Mesenchymal stem cell (in vitro differentiated cells and primary cell): ENCODE results near the gene CADM1.

ENCODE experiments used
- DNase-seq: peaks from one replicate; pipeline ENCODE4 v3.0.0-alpha.2; 2013
- H2AFZ ChIP-seq: one replicate; pipeline ENCODE4 v1.6.1; 2013; ENCODE audit warnings: low read depth, mild to moderate bottlenecking, control low read depth, inconsistent platforms, low read length, moderate library complexity
- H2AK5ac ChIP-seq: 2 replicates; pipeline ENCODE4 v1.6.1; 2013; ENCODE audit warnings: low read length, moderate library complexity, mild to moderate bottlenecking, inconsistent platforms; ENCODE audit not compliant: severe bottlenecking
- H2BK120ac ChIP-seq: one replicate; pipeline ENCODE4 v1.6.1; 2013; ENCODE audit warnings: low read depth, mild to moderate bottlenecking, inconsistent platforms, low read length, moderate library complexity
- H2BK12ac ChIP-seq, 2 experiments: one replicate each; pipeline ENCODE4 v1.6.1; 2013; ENCODE audit warnings: inconsistent platforms in 2 of 2, low read length in 2 of 2, mild to moderate bottlenecking in 2 of 2, moderate library complexity in 2 of 2, control low read depth in 1 of 2
- H2BK15ac ChIP-seq: one replicate; pipeline ENCODE4 v1.6.1; 2013; ENCODE audit warnings: mild to moderate bottlenecking, low read depth, inconsistent platforms; ENCODE audit not compliant: poor library complexity, severe bottlenecking
- H2BK5ac ChIP-seq: 2 replicates; pipeline ENCODE4 v1.6.1; 2013; ENCODE audit warnings: low read depth, mild to moderate bottlenecking, low read length, control low read depth, inconsistent platforms; ENCODE audit not compliant: poor library complexity, severe bottlenecking
- H3K14ac ChIP-seq, 2 experiments: one replicate each; pipeline ENCODE4 v1.6.1; 2013; ENCODE audit warnings: inconsistent platforms in 2 of 2, low read length in 2 of 2, control low read depth in 1 of 2, mild to moderate bottlenecking in 1 of 2, moderate library complexity in 1 of 2
- H3K18ac ChIP-seq, 2 experiments: one replicate each; pipeline ENCODE4 v1.6.1; 2013; ENCODE audit warnings: inconsistent platforms in 2 of 2, low read length in 2 of 2, control low read depth in 1 of 2, low read depth in 1 of 2, mild to moderate bottlenecking in 1 of 2
- H3K23ac ChIP-seq, 2 experiments: one replicate each; pipeline ENCODE4 v1.6.1; 2013; ENCODE audit warnings: inconsistent platforms in 2 of 2, low read length in 2 of 2, mild to moderate bottlenecking in 2 of 2, moderate library complexity in 2 of 2, control low read depth in 1 of 2
- H3K27ac ChIP-seq: 2 replicates; pipeline ENCODE4 v1.5.1; 2013; ENCODE audit warnings: mild to moderate bottlenecking, moderate library complexity, low read length, control low read depth, inconsistent platforms; ENCODE audit not compliant: poor library complexity, severe bottlenecking
- H3K27me3 ChIP-seq, 2 experiments: 2 replicates each; pipeline versions ENCODE4 v1.6.1 to v1.7.0; 2013; ENCODE audit warnings: low read length in 2 of 2, mild to moderate bottlenecking in 2 of 2, moderate library complexity in 2 of 2, control low read depth in 1 of 2, inconsistent platforms in 1 of 2; ENCODE audit not compliant: control insufficient read depth in 1 of 2, insufficient read depth in 1 of 2
- H3K36me3 ChIP-seq, 2 experiments: 2 replicates each; pipeline versions ENCODE4 v1.6.1 to v1.7.0; 2013; ENCODE audit warnings: low read length in 2 of 2, control low read depth in 1 of 2, inconsistent platforms in 1 of 2, low read depth in 1 of 2, mild to moderate bottlenecking in 1 of 2; ENCODE audit not compliant: insufficient read depth in 2 of 2, control insufficient read depth in 1 of 2
- H3K4ac ChIP-seq, 2 experiments: one replicate each; pipeline ENCODE4 v1.6.1; 2013; ENCODE audit warnings: inconsistent platforms in 2 of 2, low read length in 2 of 2, mild to moderate bottlenecking in 2 of 2, moderate library complexity in 2 of 2, control low read depth in 1 of 2, low read depth in 1 of 2
- H3K4me1 ChIP-seq: 2 replicates; pipeline ENCODE4 v1.6.1; 2013; ENCODE audit warnings: low read depth, low read length, control low read depth; ENCODE audit not compliant: control insufficient read depth, insufficient read depth
- H3K4me2 ChIP-seq: 2 replicates; pipeline ENCODE4 v1.6.1; 2013; ENCODE audit warnings: low read length, mild to moderate bottlenecking, inconsistent platforms; ENCODE audit not compliant: poor library complexity, severe bottlenecking
- H3K4me3 ChIP-seq, 2 experiments: 2 replicates each; pipeline versions ENCODE4 v1.5.1 to v1.7.0; 2013; ENCODE audit warnings: low read length in 2 of 2, mild to moderate bottlenecking in 2 of 2, control low read depth in 1 of 2, low read depth in 1 of 2; ENCODE audit not compliant: insufficient read depth in 1 of 2
- H3K79me1 ChIP-seq: replicated peaks from 2 replicates; pipeline ENCODE4 v1.6.1; 2013; ENCODE audit warnings: mild to moderate bottlenecking, control low read depth, low read length, inconsistent platforms; ENCODE audit not compliant: poor library complexity, severe bottlenecking
- H3K9ac ChIP-seq: 2 replicates; pipeline ENCODE4 v1.7.0; 2013; ENCODE audit warnings: mild to moderate bottlenecking, low read length, moderate library complexity
- H3K9me3 ChIP-seq: 2 replicates; pipeline ENCODE4 v1.7.0; 2013; ENCODE audit warnings: mild to moderate bottlenecking, low read length; ENCODE audit not compliant: control insufficient read depth
- H4K8ac ChIP-seq: one replicate; pipeline ENCODE4 v1.6.1; 2013; ENCODE audit warnings: inconsistent platforms, mild to moderate bottlenecking, low read length, moderate library complexity
- H4K91ac ChIP-seq: one replicate; pipeline ENCODE4 v1.6.1; 2013; ENCODE audit warnings: mild to moderate bottlenecking, low read length, inconsistent platforms
- WGBS: methylation state at CpG from one replicate; pipeline ENCODE4 v1.1.7; 2013; ENCODE audit warnings: mixed read lengths; 5-methylcytosine and 5-hydroxymethylcytosine counted together

Gene CADM1

DNA sequence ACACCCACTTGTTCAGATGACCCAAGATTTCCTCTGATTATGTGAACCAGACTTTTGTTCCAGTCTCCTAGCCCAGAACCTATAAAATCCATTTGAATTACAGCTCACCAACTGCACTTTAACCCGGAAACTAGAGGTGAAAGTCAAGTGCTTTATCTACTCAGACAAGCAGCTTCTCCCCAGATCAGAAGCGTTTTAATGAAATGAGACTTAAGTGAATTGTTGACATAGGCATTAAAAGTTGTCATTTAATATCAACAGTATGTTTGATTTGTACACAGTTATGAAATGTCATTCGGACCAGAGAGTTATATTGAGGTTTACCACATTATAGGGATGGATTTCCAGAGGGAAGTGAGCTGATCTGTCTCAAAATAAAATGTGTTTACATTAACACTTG, 52.0 kb downstream of the CADM1 start:
- no peak overlapping the region for H3K27ac ChIP-seq

DNA sequence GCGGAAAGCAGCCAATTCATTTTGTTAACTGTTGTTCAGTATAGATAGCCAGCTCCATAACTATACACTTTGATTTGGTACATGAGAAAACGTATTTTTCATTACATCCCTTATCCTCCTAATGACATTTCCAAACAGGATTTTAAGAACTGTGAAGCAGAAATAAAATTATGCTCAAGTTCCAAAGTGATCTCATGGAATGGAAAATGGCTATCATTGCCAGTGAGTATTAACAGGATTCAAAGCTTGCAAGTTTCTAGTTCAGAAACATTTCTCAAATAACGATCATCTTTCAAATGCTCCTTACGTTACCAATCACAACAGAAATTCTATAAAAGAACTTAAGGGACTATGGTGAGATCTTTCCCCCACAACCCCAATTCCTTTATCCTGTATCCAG, 53.7 kb downstream of the CADM1 start:
- Histone ChIP-seq H4K8ac (no peak overlapping the region), H3K4me2 (no peak overlapping the region), H2AK5ac (no peak overlapping the region), H3K79me1 (peaks cover 38% of the 10 kb centered on the region), H3K9me3 (peaks cover 16% of the 10 kb centered on the region), H3K23ac (no peak overlapping the region), H3K27ac (no peak overlapping the region), H3K27me3 (no peaks in the 10 kb centered on the region), H3K14ac (no peak overlapping the region), H2AFZ (no peak overlapping the region), H2BK15ac (no peak overlapping the region), H2BK12ac (no peak overlapping the region), H4K91ac (no peak overlapping the region), H2BK5ac (no peak overlapping the region), H2BK120ac (no peak overlapping the region), H3K4me3 (no peak overlapping the region), H3K36me3 (peaks cover 0 to 9% of the 10 kb centered on the region in 2 experiments), H3K4me1 (no peaks in the 10 kb centered on the region), H3K18ac (no peak overlapping the region), H3K4ac (no peak overlapping the region), H3K9ac (no peak overlapping the region)
- 97% methylated on average over 3 of the region's 4 CpGs for WGBS
- no peak for DNase-seq

More for the DNA sequence above, 52.0 kb downstream of the CADM1 start:
- Histone ChIP-seq H2BK120ac (no peak overlapping the region), H3K9ac (no peak overlapping the region), H3K4me3 (no peak overlapping the region), H3K18ac (no peak overlapping the region), H3K4me1 (no peaks in the 10 kb centered on the region), H2AFZ (no peak overlapping the region), H2AK5ac (no peak overlapping the region), H3K9me3 (peaks cover 12% of the 10 kb centered on the region), H3K23ac (no peak overlapping the region), H3K4me2 (no peak overlapping the region), H4K8ac (no peak overlapping the region), H4K91ac (no peak overlapping the region), H2BK12ac (no peak overlapping the region), H3K14ac (no peak overlapping the region), H2BK5ac (no peak overlapping the region), H2BK15ac (no peak overlapping the region), H3K79me1 (peaks cover 35% of the 10 kb centered on the region), H3K36me3 (peaks cover 0 to 7% of the 10 kb centered on the region in 2 experiments), H3K4ac (no peak overlapping the region), H3K27me3 (no peaks in the 10 kb centered on the region)
- 8% methylated on average over 3 of the region's 3 CpGs for whole genome bisulfite sequencing
- peak; percentile 8 for DNase-seq

DNA sequence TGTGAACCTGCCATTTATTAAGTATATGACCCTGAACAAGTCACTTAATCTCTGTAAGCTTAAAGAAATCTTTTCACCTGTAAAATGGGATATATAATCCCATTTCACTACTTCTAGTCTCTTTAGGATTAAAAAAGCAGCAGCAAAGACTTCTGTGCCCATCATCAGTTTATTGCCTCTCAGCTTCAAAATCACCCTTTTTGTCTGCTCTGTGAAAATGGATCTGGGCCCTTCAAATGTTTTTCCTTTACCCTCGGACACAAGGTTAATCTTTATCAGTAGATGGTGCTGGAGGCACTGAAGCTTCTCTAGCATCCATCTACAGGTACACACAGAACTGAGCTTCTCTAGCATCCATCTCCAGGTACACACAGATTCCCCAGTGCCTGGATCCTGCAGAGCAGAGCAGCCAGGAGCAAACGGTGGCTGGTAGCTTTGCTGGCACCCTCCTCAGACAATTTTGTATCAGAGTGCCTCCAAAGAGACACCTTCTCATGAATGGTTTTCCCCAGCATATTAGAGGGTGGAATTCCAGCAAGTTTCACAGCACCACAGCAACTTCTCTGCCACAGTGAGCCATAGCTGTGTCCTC, 56.8 kb downstream of the CADM1 start:
- H3K9me3 ChIP-seq, result peaks cover 16% of the 10 kb centered on the region
- no peak for DNase-seq
- H3K79me1 ChIP-seq, result peaks cover 27% of the 10 kb centered on the region
- H3K23ac ChIP-seq, result no peak overlapping the region
- H2BK120ac ChIP-seq, result no peak overlapping the region
- WGBS, result 79% methylated on average over 2 of the region's 2 CpGs
- H3K14ac ChIP-seq, result no peak overlapping the region
- no peak overlapping the region for H2BK12ac ChIP-seq
- no peak overlapping the region for H2AFZ ChIP-seq
- H3K27me3 ChIP-seq, result no peaks in the 10 kb centered on the region
- no peak overlapping the region for H2AK5ac ChIP-seq
- peaks cover 0 to 7% of the 10 kb centered on the region in 2 experiments for H3K36me3 ChIP-seq
- H3K4me2 ChIP-seq, result no peak overlapping the region
- H3K27ac ChIP-seq, result no peak overlapping the region
- H4K8ac ChIP-seq, result no peak overlapping the region
- H3K4me1 ChIP-seq, result no peaks in the 10 kb centered on the region
- no peak overlapping the region for H2BK5ac ChIP-seq
- H4K91ac ChIP-seq, result no peak overlapping the region
- no peak overlapping the region for H3K4ac ChIP-seq
- H2BK15ac ChIP-seq, result no peak overlapping the region
- H3K9ac ChIP-seq, result no peak overlapping the region
- H3K18ac ChIP-seq, result no peak overlapping the region
- H3K4me3 ChIP-seq, result no peak overlapping the region

GRCh38 chr11:115446214-115446613, 58.0 kb downstream of the CADM1 start:
- Histone ChIP-seq H3K9me3 (peaks cover 13% of the 10 kb centered on the region), H2AFZ (no peak overlapping the region), H3K79me1 (peaks cover 28% of the 10 kb centered on the region), H2AK5ac (no peak overlapping the region), H3K36me3 (peaks cover 0 to 7% of the 10 kb centered on the region in 2 experiments), H3K4ac (no peak overlapping the region), H2BK5ac (no peak overlapping the region), H2BK12ac (no peak overlapping the region), H2BK15ac (no peak overlapping the region), H3K27ac (no peak overlapping the region), H3K23ac (no peak overlapping the region), H3K9ac (no peak overlapping the region), H3K4me3 (no peak overlapping the region), H4K8ac (no peak overlapping the region), H3K4me1 (no peaks in the 10 kb centered on the region), H3K27me3 (no peaks in the 10 kb centered on the region), H2BK120ac (no peak overlapping the region), H3K18ac (no peak overlapping the region), H3K4me2 (no peak overlapping the region), H3K14ac (no peak overlapping the region), H4K91ac (no peak overlapping the region)
- no peak for DNase-seq
- WGBS, result 55% methylated on average over 1 of the region's 1 CpG
